ENCODE results near the gene METTL9.

- TF ChIP-seq, protein P1, sequence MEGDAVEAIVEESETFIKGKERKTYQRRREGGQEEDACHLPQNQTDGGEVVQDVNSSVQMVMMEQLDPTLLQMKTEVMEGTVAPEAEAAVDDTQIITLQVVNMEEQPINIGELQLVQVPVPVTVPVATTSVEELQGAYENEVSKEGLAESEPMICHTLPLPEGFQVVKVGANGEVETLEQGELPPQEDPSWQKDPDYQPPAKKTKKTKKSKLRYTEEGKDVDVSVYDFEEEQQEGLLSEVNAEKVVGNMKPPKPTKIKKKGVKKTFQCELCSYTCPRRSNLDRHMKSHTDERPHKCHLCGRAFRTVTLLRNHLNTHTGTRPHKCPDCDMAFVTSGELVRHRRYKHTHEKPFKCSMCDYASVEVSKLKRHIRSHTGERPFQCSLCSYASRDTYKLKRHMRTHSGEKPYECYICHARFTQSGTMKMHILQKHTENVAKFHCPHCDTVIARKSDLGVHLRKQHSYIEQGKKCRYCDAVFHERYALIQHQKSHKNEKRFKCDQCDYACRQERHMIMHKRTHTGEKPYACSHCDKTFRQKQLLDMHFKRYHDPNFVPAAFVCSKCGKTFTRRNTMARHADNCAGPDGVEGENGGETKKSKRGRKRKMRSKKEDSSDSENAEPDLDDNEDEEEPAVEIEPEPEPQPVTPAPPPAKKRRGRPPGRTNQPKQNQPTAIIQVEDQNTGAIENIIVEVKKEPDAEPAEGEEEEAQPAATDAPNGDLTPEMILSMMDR (IDR thresholded peaks at IDR 0.05; ENCODE audit: poor library complexity), result no peak
- TF ChIP-seq EZH2 (IDR thresholded peaks at IDR 0.05; ENCODE audit: borderline replicate concordance) (no peak), EZH2phosphoT487 (IDR thresholded peaks at IDR 0.05; ENCODE audit: low read depth, severe bottlenecking, unreplicated experiment) (peak; percentile 56)
Measured at GRCh38 chr16:21663889-21664647, 64.7 kb downstream of the METTL9 start, which contains the start of gene OTOA.

Measured in hepatocyte (in vitro differentiated cells).